Measurements from ENCODE around the gene EEF1AKMT2. TPM values are rescaled to one million over a fixed set of nuclear protein-coding genes. Genes with fewer than 3 reads are reported as not detected.
"Not testable (repeated sequence)": the region's sequence is repeated elsewhere in the genome, so short reads cannot be mapped to it uniquely, and the experiment has no call there.

EEF1AKMT2 gene
- total RNA-seq, 1 donor: 19.9 TPM

- TF ChIP-seq CTCF (IDR thresholded peaks at IDR 0.05; ENCODE audit: insufficient read depth, low read depth, low read length): no peak
- DNase-seq (ENCODE audit: low read depth): no peak
- H3K4me3 ChIP-seq (ENCODE audit: low read depth, low read length): no peak overlapping the region
Measured at GRCh38 chr10:124826262-124826661, 34.6 kb upstream of the EEF1AKMT2 start.

GRCh38 chr10:124825702-124826101 is 34.0 kb upstream of the EEF1AKMT2 start:
- no peak for TF ChIP-seq CTCF (IDR thresholded peaks at IDR 0.05; ENCODE audit: insufficient read depth, low read depth, low read length)
- no peak overlapping the region for H3K4me3 ChIP-seq (ENCODE audit: low read depth, low read length)
- DNase-seq (ENCODE audit: low read depth): no peak

- not testable (repeated sequence) for H3K4me3 ChIP-seq (ENCODE audit: low read depth, low read length); DNase-seq (ENCODE audit: low read depth)
Measured at GRCh38 chr10:124824932-124825331, 33.2 kb upstream of the EEF1AKMT2 start.

- TF ChIP-seq CTCF (IDR thresholded peaks at IDR 0.05; ENCODE audit: insufficient read depth, low read depth, low read length): no peak
- no peak for DNase-seq (ENCODE audit: low read depth)
- no peak overlapping the region for H3K4me3 ChIP-seq (ENCODE audit: low read depth, low read length)
Measured at GRCh38 chr10:124824507-124824906, 32.8 kb upstream of the EEF1AKMT2 start.

GRCh38 chr10:124821520-124821919 is 29.8 kb upstream of the EEF1AKMT2 start:
- no peak overlapping the region for H3K4me3 ChIP-seq (ENCODE audit: low read depth, low read length)
- DNase-seq (ENCODE audit: low read depth): no peak
- no peak for TF ChIP-seq CTCF (IDR thresholded peaks at IDR 0.05; ENCODE audit: insufficient read depth, low read depth, low read length)

- DNase-seq (ENCODE audit: low read depth): no peak
- TF ChIP-seq CTCF (IDR thresholded peaks at IDR 0.05; ENCODE audit: insufficient read depth, low read depth, low read length): no peak
- no peak overlapping the region for H3K4me3 ChIP-seq (ENCODE audit: low read depth, low read length)
Measured at GRCh38 chr10:124820121-124820520, 28.4 kb upstream of the EEF1AKMT2 start.

- H3K4me3 ChIP-seq (ENCODE audit: low read depth, low read length): peak overlapping the region; percentile 92
- TF ChIP-seq CTCF (IDR thresholded peaks at IDR 0.05; ENCODE audit: insufficient read depth, low read depth, low read length): no peak
- DNase-seq (ENCODE audit: low read depth): peak; percentile 13
Measured at GRCh38 chr10:124802313-124802675, 10.6 kb upstream of the EEF1AKMT2 start.
